Embryonic facial prominence (tissue), 1 donor: ENCODE results near the gene PLCXD1.
"Not testable (repeated sequence)": the region's sequence is repeated elsewhere in the genome, so short reads cannot be mapped to it uniquely, and the experiment has no call there.

Experiments used
- DNase-seq: peaks from one replicate; pipeline ENCODE4 v3.0.0-alpha.2; 2016; ENCODE audit errors: extremely low spot score

The PLCXD1 gene

GRCh38 chrX:350148-350533 lies 69.0 kb downstream of the PLCXD1 start:
- no peak for DNase-seq

GRCh38 chrX:350534-351323 lies 69.5 kb downstream of the PLCXD1 start:
- no peak for DNase-seq

- not testable (repeated sequence) for DNase-seq
These were observed 70.1 kb downstream of the PLCXD1 start for GRCh38 chrX:351324-351641.

GRCh38 chrX:351736-352135 lies 70.6 kb downstream of the PLCXD1 start:
- no peak for DNase-seq

GRCh38 chrX:352181-352580 lies 71.0 kb downstream of the PLCXD1 start:
- no peak for DNase-seq

- no peak for DNase-seq
These were observed 71.6 kb downstream of the PLCXD1 start for GRCh38 chrX:352582-353314.
